Measurements from ENCODE around the gene NHLRC4.

NHLRC4 gene

GRCh38 chr16:531494-532125, 35.2 kb upstream of the NHLRC4 start:
- no peak for DNase-seq

DNA sequence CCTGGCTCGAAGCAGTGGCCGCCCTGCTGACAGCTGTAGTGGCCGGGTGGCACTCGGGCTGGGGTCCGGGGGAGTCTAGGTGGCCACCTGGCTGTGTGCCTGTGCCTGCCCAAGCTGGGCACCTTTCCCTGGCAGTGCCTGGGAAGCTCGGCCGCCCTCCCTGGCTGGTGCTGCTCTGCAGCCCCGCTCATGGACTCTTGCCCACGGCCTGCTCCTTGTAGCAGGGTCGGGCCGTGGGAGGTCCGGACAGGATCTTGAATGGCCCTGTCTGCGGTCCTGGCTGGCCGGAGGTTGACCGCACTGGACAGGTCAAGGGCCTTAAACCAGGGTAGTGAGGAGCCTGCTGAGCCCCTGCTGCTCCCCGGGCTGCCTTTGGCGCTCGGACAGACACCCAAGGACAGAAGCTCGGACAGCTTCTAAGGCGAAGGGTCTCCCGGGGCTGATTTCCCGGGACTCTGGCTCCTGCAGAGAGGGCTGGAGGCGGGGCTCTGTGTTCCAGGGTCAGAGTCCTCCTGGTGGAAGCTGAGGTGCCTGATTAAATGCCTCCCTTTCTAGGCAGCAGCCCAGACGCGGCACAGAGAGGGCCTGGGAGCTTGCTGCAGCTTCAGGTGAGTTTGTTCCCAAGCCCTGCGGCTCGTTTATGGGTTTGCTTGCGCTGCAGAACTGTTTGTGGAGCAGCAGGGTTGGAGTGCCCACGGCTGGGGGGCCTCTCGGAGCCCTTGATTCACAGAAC, 33.2 kb upstream of the NHLRC4 start:
- DNase-seq: no peak

- no peak for DNase-seq
Observed at GRCh38 chr16:534135-534534, 32.7 kb upstream of the NHLRC4 start.

DNA sequence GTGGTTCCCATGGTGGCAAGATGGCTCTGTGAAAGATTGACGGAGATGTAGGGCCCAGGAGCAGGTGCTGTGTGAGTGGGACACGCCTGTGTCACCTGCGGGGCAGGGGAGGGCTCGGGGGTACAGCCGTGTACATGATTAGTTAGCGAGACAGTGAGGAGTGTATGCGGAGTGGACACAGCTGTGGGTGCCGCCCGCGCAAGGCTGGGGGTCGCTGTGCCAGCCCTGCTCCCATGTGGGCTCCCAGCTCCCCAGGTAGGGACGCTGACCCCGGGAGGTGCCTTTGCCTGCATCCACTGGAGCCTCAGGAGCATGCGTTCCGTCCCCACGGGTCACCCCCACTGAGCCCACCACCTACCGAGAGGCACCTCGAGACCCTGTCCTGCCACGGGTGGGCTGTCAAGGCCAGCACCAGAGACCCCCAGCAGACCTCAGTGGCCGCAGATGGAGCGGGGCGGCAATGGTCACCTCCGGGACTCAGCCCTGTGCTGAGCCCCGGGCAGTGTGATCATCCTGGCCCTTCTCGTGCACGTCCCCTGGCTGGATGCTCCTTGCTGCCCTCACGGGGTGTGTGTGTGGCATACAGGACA, 31.9 kb upstream of the NHLRC4 start:
- no peak for DNase-seq

DNA sequence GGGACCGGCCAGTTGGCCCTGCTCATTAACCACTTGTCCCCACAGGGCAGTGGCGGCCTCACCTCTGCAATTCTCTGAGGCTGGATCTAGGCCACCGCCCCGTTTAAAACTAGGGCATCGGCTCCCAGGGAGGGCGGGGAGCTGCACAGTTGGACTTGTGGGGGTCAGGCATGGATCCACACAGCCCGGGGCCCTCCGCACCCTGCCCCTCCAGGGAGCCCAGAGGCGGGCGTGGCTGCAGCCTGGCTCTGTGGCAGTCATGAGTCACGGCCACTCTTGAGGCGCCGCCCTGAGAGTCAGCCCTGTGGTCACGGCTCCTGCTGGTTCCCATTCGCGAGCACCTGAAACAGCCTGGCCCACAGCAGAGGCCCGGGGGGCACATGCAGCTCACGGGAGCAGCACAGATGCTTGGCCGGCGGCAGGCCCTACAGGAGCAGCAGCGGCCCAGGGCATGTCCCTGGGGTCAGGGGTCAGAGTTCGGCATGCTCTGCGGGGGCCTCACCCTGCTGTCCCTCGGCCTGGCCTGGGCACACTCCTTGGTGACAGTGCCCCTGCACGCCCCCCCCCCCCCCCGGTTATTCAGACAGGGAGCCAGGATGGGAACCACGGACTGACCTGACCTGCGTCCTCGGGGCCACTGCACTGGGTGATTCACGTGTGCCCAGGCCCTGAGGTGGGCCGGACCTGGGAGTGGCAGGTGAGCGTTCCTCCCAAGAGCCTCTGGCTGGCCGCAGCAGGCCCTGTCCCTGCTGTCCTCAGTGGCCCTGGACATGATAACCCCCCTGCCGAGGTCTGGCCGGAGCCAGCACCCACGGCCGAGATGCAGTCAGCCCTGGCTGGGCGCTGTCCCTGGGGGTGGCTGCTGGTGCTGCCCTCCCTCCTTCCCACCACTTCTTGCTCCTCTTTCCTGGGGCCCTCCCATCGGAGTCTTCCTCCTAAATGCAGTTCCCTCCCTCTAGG, 31.1 kb upstream of the NHLRC4 start:
- DNase-seq: no peak

DNA sequence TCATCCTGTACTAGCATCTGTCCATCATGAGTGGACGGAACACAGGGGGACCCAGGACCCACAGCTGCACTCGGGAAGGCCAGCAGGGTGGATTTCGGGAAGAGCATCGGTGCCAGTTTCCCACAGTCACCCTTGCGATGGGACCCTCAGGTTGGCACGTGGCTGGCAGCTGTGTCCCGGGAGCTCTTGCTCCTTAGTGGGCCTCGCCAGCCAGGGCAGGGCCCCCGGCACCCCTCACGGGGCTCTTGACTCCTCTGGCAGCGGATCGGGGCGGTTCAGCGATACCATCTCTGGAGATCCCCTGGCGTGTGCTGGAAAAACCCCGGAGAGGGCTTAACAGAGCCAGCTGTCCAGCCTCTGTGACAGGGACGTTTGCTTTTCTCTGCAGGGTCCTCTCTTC, 30.1 kb upstream of the NHLRC4 start:
- DNase-seq: no peak

GRCh38 chr16:537415-538335, 29.1 kb upstream of the NHLRC4 start:
- DNase-seq: no peak

DNA sequence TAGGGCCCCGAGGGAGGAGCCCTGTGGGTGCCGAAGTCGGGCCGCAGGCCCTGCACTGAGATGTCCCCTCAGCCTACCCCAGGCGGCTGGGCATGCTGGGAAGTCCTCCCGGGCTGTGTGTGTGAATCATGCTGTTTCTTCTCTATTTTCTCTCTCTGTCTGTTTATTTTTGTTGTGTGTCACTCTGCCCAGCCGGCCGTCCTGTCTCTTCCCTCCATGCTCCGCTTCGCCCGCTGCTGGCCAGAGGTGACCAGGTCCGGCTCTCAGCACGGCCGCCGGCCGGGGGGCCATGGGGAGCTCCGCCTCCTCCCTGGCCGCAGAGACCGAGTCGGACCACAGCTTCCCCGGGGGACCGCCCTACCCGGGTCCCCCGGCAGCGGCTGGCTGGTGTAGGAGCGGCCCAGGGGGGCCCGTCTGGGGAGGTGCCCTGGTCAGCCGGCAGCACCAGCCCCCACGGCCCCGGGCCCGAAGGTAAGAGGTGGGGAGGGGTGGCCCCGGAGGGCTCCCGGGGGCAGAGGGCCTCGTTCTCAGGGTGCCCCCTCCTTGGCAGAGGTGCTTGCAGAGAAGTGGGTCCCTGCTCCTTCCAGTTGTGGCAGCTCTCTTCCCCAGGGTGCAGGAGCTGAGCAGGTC, 26.8 kb upstream of the NHLRC4 start:
- no peak for DNase-seq

GRCh38 chr16:540645-541340, 26.0 kb upstream of the NHLRC4 start:
- DNase-seq: no peak

GRCh38 chr16:543301-544164, 23.3 kb upstream of the NHLRC4 start:
- no peak for DNase-seq

- DNase-seq: no peak
Observed at GRCh38 chr16:544517-544916, 22.3 kb upstream of the NHLRC4 start.

GRCh38 chr16:546909-547770, 19.7 kb upstream of the NHLRC4 start:
- peak; percentile 18 for DNase-seq

DNA sequence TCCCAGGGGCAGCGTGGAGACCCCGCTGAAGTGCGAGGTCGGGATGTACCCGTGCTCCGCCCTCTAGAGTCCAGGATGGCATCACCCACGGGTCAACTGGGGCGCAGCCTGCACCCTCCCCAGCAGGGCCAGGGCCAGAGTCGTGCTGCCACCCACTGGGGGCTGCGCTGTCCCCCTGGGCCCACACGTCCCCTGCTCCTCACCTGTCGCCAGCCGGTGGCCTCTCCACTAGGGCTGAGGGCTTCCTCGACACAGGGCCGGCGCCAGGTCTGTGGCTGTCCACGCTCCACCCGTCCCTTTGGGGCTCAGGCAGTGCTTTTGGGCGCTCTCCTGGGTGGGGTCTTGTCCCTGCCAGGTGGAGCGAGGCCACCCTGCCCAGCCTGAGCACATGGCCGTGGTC, 18.2 kb upstream of the NHLRC4 start:
- no peak for DNase-seq

- no peak for DNase-seq
Observed at GRCh38 chr16:549544-550263, 17.1 kb upstream of the NHLRC4 start.

- DNase-seq: no peak
Observed at GRCh38 chr16:551210-551609, 15.6 kb upstream of the NHLRC4 start.

DNA sequence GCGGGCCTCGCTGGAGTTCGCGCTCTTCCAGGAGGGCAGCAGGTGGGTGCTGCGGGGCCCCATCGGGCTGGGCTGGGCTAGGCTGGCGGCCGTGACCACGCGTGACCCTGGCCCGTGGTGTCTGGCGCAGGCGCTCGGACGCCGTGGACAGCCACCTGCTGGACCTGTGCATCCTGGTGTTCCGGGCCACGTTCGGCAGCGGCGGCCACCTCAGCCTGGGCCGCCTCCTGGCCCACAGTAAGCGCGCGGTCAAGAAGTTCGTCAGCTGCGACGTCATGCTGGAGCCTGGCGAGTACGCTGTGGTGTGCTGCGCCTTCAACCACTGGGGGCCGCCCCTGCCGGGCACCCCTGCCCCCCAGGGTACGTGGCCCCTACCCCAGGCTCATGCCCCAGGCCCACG, 14.6 kb upstream of the NHLRC4 start:
- DNase-seq: no peak

DNA sequence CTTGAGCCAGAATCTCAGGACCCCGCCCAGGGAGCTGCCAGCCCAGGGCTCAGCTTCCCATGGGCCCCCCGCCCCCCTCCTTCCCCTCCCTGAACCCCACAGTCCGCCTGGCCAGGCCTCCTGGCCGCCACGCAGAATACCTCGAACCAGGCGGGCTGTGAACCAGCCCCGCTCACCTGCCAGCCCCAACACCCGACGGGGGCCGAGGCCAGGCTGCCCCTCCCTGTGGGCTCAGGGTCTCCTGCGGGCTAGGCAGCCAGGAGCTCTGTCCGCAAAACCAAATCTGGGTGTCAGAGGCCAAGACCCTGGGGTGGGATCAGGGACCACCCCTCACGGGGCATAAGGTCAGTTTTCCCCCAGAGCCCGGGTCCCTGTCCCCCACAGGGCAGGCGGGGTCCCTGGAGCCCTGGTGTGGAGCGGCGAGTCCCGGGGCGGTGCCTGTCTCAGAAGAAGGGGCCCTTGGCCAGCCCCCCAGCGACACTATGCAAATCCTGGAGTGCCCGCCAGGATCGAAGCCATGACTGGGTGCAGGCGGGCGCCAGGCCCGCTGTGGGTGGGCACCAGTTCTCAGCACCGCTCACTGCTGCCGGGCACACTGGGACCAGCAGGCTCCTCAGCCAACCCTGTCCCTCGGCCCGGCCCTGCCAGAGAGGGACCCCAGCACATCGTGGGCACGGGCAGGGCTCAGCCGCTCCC, 13.1 kb upstream of the NHLRC4 start:
- DNase-seq: no peak

GRCh38 chr16:554297-554621, 12.5 kb upstream of the NHLRC4 start:
- DNase-seq: no peak

All from activated effector memory CD4-positive, alpha-beta T cell treated with Interleukin-2 at 50 U/mL for 16 hours (primary cell).